Hypothalamus (tissue), 51 donors: ENCODE measurements around the gene MROH2A.

ENCODE experiments used
- DNase-seq, 51 donors: peaks; one replicate each; lab custom pipeline; 2025; lab: John Stamatoyannopoulos, UW

MROH2A gene

GRCh38 chr2:233798335-233799086 is 20.4 kb downstream of the MROH2A start:
- no peak for DNase-seq

- DNase-seq: no peak
Observed at GRCh38 chr2:233799087-233799665, 21.0 kb downstream of the MROH2A start.

GRCh38 chr2:233799716-233800115 is 21.6 kb downstream of the MROH2A start:
- no peak for DNase-seq

DNA sequence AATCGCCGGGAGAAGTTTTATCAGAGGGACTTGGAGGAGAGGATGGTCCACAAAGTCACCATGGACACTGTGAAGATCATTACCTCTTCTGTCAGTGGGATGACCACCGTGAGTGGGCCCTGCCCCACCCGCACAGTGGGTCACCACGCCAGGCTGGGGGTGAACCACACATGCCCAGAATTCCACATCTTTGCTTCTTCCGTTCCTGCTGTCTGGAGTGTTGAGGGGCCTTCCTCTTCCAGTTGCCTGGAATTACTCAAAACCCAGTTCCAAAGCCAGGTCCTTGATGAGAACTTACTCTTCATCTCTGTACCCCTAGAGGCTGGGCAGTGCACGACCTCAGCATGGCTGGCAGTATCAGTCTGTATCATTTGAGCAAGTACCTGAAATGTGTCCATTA is 22.1 kb downstream of the MROH2A start:
- DNase-seq: no peak

DNA sequence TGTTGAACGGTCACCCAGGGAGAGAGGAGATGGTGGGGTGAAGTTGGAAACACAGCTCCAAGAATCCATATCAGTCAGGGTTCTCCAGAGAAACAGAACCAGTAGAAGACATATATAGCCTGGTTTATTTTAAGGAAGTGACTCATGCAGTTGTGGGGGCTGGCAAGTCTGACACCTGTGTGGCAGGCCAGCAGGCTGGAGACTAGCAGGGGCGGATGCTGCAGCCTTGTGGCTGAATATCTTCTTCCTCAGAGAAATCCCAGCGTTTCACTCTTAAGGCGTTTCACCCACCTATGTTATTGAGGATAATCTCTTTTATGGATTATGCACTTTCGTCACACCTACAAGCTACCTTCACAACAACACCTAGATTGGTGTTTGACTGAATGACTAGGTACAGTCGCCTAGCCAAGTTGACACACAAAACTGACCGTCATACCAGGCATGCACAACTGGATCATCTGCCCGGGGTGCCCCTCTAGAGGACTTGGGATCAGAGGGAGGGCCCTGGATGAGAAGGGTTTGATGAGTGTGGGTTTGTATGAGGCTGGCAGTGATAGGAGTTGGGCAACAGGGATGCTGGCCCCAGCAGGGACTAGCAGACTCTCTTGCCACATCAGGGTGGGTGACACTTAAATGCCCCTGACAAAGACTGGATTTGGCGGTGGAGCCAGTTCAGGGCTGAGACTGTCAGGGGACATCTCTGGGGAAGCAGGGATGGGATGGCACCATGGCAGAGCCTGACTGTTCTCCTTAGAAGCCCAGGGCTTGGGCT is 23.4 kb downstream of the MROH2A start:
- DNase-seq: peak in 2 of 51 donors; percentile 7 to 21

- no peak for DNase-seq
Observed at GRCh38 chr2:233802132-233802815, 24.1 kb downstream of the MROH2A start.

- no peak for DNase-seq
Observed at GRCh38 chr2:233803292-233803911, 25.3 kb downstream of the MROH2A start.

DNA sequence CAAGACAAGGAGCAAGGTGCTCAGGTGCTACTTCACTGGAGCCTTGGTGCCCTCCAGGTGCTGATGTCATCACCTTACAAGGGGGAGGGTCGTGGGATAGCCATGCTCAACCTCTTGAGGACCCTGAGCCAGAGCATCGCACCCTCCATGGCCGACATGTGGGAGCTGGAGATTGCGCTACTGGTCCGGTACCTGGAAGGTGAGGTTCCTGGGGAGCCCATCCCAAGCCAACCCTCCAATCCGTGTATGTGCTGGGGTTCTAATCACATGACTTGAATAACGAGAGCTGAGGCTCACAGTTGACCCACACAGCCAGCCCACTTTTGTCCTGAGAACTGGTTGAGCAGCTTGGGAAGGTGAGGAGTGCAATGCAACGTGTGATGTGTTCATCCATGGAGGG is 25.9 kb downstream of the MROH2A start:
- DNase-seq: no peak

DNA sequence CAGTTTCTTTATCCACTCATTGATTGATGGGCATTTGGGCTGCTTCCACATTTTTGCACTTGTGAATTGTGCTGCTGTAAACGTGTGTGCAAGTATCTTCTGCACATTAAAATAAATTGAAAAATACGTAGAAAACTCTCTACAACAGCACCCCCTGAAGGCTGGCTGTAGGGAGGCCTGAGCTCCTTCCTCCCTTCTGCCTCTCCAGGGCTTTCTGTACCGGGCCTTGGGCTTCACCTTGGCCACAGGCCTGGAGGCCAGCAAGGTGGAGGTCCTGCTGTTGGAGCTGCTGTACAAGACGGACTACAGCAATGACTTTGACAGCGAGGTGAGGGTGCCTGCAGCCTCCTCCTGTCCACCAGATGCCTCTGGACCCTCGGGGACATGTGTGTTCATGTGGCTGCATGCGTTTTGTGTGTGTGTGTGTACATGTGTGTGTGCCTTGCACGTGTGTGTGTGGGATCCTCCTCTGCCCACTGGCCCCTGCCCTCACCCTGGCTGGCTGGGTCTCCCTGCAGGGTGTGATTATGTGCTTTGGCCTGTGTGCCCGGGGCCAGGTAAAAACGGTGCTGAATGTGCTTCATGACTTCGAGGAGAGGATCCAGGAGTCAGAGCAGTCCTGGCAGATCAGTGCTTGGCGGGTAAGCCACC is 29.2 kb downstream of the MROH2A start:
- no peak for DNase-seq

GRCh38 chr2:233807966-233808935 is 30.1 kb downstream of the MROH2A start:
- no peak for DNase-seq

DNA sequence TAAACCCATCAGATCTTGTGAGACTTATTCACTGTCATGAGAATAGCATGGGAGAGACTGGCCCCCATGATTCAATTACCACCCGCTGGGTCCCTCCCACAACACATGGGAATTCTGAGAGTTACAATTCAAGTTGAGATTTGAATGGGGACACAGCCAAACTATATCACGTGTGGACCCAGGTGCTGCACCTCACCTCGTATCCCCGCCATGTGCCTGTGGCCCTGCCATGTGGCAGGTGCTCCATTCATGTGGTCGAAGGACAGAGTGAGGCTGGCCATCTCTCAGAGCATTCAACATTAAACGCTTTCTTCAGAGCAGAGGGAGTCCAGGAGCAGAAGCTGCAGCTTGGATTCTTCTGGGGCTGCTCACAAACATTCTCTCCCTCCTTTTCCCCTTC is 32.3 kb downstream of the MROH2A start:
- DNase-seq: no peak

DNA sequence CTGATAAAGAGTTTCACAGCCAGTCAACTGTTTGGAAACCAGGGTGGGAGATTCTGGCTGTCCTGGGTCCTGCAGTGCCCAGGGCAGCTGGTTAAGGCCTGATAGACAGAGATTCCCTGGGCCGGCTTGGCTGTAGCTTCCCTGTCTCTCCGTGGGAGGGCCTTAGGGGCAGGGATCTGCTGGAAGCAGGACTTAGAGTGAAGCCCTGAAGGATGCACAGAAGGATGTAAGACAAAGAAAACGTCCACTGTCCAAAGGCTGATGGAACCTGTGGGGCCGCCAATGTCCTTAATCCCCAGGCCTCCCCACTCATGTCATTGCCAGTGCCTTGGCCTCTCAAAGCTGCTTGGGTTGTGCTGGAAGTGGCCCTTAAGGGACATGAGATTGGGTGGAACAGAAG is 33.0 kb downstream of the MROH2A start:
- no peak for DNase-seq

DNA sequence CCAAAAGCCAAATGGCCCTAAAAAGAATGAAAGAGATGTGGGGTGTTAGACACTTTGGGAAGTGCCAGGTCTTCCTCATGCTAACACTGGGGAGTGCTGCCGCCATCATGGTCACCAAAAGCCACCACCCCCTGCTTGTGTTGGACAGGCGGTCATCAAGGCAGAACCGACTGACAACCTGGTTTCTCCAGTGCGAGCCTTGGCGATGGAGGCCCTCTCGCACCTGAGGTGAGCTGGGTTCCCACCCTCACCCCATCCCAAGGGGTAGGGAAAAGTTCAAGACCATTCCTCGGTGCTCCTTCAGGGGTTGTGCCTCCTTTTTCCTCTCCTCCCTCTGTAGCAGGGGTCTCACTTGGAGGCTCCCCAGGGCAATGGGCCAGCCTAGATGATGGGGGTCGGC is 33.6 kb downstream of the MROH2A start:
- DNase-seq: no peak

DNA sequence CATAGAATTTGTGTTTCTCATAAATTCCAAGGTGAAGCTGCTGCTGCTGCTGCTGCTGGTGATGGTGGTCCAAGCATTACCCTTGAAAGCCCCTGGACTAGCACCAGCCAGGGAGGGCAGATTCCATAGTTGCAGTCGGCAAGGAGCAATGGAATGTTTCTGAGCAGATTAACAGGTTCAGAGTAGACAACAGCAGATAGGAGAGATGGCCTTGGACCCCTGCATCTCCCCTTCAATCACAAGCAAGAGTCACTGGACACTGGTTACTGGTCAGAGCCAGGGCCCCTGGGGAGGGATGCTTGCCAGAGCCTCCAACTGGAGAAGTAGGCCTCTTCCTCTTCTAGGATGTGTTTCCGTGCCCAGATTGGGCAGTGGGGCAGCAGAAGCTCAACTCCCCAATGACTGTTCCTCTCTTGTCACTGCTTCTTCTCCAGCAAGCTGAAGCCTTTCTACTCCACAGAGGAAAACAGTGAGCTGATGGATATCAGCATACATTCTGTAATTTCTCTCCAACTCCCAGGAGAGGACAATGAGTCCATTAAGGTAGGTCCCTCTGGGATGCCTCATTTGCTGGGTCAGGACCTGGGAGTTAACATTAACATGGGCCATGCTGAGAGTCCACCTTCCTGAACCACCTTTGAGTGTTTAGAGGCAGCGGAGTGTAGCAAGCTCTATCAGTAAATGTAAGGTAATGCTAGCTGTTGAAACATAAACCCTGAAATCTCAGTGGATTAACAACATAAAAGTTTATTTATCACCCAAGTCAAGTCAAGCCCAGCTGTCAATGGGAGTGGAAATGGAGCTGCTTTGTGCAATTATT is 35.3 kb downstream of the MROH2A start:
- no peak for DNase-seq

- no peak for DNase-seq
Observed at GRCh38 chr2:233814056-233814835, 36.1 kb downstream of the MROH2A start.

DNA sequence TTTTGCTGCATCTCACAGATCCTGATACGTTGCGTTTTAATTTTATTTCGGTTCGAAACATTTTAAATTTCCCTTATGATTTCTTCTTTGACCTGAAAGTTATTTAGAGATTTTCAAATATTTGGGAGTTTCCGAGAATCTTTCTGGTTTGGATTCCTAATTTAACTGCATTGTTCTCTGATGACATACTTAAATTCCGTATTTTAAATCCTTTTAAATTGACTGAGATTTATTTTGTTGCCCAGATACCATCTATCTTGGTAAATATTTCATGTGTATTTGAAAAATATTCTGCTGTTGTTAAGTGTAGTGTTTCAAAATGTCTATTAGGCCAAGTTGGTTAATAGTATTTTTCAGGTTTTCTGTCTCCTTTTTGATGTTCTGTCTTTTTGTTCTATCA is 37.7 kb downstream of the MROH2A start:
- DNase-seq: no peak

GRCh38 chr2:233816334-233816733 is 38.2 kb downstream of the MROH2A start:
- DNase-seq: no peak
